Heart right ventricle (tissue), 16 donors: Measurements from ENCODE around the gene OR2AG1. TPM values are rescaled to one million over a fixed set of nuclear protein-coding genes. Genes with fewer than 3 reads are reported as not detected.

Experiments used
- ATAC-seq, 8 donors: fragments of 200-7000 bp; cut with Tn5 transposase; one replicate each; pipeline ENCODE4 v1.9.1; 2020; ENCODE audit warnings: mild to moderate bottlenecking in 8 of 8, moderate library complexity in 8 of 8, moderate number of reproducible peaks in 1 of 8
- DNase-seq, 2 donors: peaks; one replicate each; pipeline ENCODE4 v3.0.0-alpha.2; 2020
- H3K27ac ChIP-seq, 10 donors: fragments of 200-600 bp; sonication (generic) in 2 of 10; one replicate each; pipeline versions ENCODE4 v1.5.0 to v1.8.0; 2020 to 2022; ENCODE audit warnings: mild to moderate bottlenecking in 3 of 10
- H3K27me3 ChIP-seq, 7 donors: fragments of 200-600 bp; one replicate each; pipeline ENCODE4 v1.8.0; 2021 to 2022; ENCODE audit warnings: mild to moderate bottlenecking in 2 of 7
- H3K36me3 ChIP-seq, 9 donors: fragments of 200-600 bp; sonication (generic) in 1 of 9; one replicate each; pipeline versions ENCODE4 v1.5.0 to v1.8.0; 2020 to 2022; ENCODE audit warnings: mild to moderate bottlenecking in 2 of 9
- H3K4me1 ChIP-seq, 9 donors: fragments of 200-600 bp; sonication (generic) in 1 of 9; one replicate each; pipeline versions ENCODE4 v1.5.0 to v1.8.0; 2020 to 2022; ENCODE audit warnings: mild to moderate bottlenecking in 4 of 9
- H3K4me3 ChIP-seq, 10 donors: fragments of 200-600 bp; sonication (generic) in 2 of 10; one replicate each; pipeline versions ENCODE4 v1.5.0 to v1.8.0; 2020 to 2022; ENCODE audit warnings: mild to moderate bottlenecking in 7 of 10, moderate library complexity in 2 of 10
- H3K9me3 ChIP-seq, 11 donors: fragments of 200-600 bp in 10 of 11; sonication (generic) in 2 of 11; one replicate each; pipeline versions ENCODE4 v1.5.0 to v1.8.0; 2013 to 2022; ENCODE audit warnings: mild to moderate bottlenecking in 2 of 11, control low read depth in 1 of 11, moderate library complexity in 1 of 11
- CTCF ChIP-seq, 9 donors: fragments of 200-600 bp; sonication (generic) in 2 of 9; IDR thresholded peaks; one replicate each; pipeline versions ENCODE4 v1.5.0 to v1.8.0; 2021 to 2022; ENCODE audit warnings: antibody characterized with exemption in 9 of 9, mild to moderate bottlenecking in 5 of 9, moderate library complexity in 1 of 9
- WGBS, 2 donors: extraction: QIAGEN DNeasy Blood & Tissue Kit; methylation state at CpG; one replicate each; pipeline ENCODE4 v1.1.7; 2013; ENCODE audit warnings: inconsistent platforms in 1 of 2; 5-methylcytosine and 5-hydroxymethylcytosine counted together
- intact Hi-C, 10 donors: fragments of 100-400 bp; cut with DNase I; formaldehyde crosslinking; loops; one replicate each; pipeline versions ENCODE4 v1.11.1 to v1.14.2; 2022
- polyA plus RNA-seq, 2 donors: library from polyadenylated mRNA; stranded (reverse); fragments of 200-250 nt; gene quantifications; one replicate each; pipeline ENCODE4 v1.2.3, GENCODE V29; 2013
- total RNA-seq, 10 donors: library from RNA; stranded (reverse); fragmentation: NEBNext Ultra II Directional in 3 of 10; extraction: Animal tissue kit (Norgen Biotek cat#: 25700) in 3 of 10; gene quantifications; one replicate each; pipeline versions ENCODE4 v1.2.1 to v1.2.4, GENCODE V29; 2021 to 2023
- donor health status: Arrhythmogenic right ventricular cardiomyopathy.
- donor health status: ischemic (EF 13 %, LVEDD 7.1; RV severe dilation, severe dysfunction).
- donor health status: healthy with polysubstance abuse.
- donor health status: DM: no; HTN: yes; CAD: no.
- donor health status: DM: no; HTN: no; CAD: no.
- donor health status: ischemic (EF 25% LVEDD 6.9; RV normal size, moderate dysfunction).
- donor health status: ischemic (EF 25% LVEDD 5.7; RV mildly dilated, moderate dysfunction).
- donor health status: healthy.
- donor health status: DM: yes; HTN: yes; CAD: no.
- donor health status: Ischemic cardiomyopathy.
- donor health status: ischemic (EF 35%, LVEDD 5.7; RV mildly dilated, moderate dysfunction).
- donor health status: nonischemic (EF 11% LVEDD 7.7; RV severe dilation, severe dysfunction).
- donor health status: DM: yes; HTN: yes; CAD: no.
- donor health status: PGD.
- donor health status: ischemic (EF 29% LVEDD 5.4; RV normal size, mild dysfunction).
- donor health status: nonischemic (EF 23%, LVEDD 6.1; RV moderate dilation, normal function).

The OR2AG1 gene
- total and polyA plus RNA-seq, 12 donors, result not detected

GRCh38 chr11:6828103-6828502, 45.3 kb downstream of the OR2AG1 start:
- Histone ChIP-seq H3K27me3 (peaks cover 0 to 5% (median 0%) of the 10 kb centered on the region in 7 donors), H3K4me1 (no peaks in the 10 kb centered on the region), H3K4me3 (no peak overlapping the region), H3K27ac (no peak overlapping the region), H3K36me3 (no peaks in the 10 kb centered on the region), H3K9me3 (no peaks in the 10 kb centered on the region)
- intact Hi-C loops, result no loop called here
- 87 to 88% methylated on average over 1 of the region's 1 CpG for WGBS, 2 donors
- no peak for ATAC-seq
- no peak for TF ChIP-seq CTCF (IDR thresholded peaks at IDR 0.05)
- DNase-seq, result no peak

- intact Hi-C loops, result loop anchor here in 1 of 10 donors (10.0 kb wide), 1 partner anchor 601 kb away; no protein-coding TSS in a partner anchor
- H3K27me3 ChIP-seq, result peaks cover 0 to 2% (median 0%) of the 10 kb centered on the region in 7 donors
- H3K4me1 ChIP-seq, result no peaks in the 10 kb centered on the region
- no peak overlapping the region for H3K4me3 ChIP-seq
- H3K9me3 ChIP-seq, result no peaks in the 10 kb centered on the region
- TF ChIP-seq CTCF (IDR thresholded peaks at IDR 0.05), result no peak
- DNase-seq, result no peak
- no peak overlapping the region for H3K27ac ChIP-seq
- no peaks in the 10 kb centered on the region for H3K36me3 ChIP-seq
- WGBS, 2 donors, result 70 to 80% methylated on average over 6 of the region's 6 CpGs
- ATAC-seq, result no peak
These were observed 50.5 kb downstream of the OR2AG1 start for GRCh38 chr11:6833356-6833755.

GRCh38 chr11:6834021-6834420, 51.2 kb downstream of the OR2AG1 start:
- TF ChIP-seq CTCF (IDR thresholded peaks at IDR 0.05), result no peak
- WGBS, 2 donors, result 76 to 77% methylated on average over 1 of the region's 1 CpG
- Histone ChIP-seq H3K4me3 (no peak overlapping the region), H3K27me3 (no peaks in the 10 kb centered on the region), H3K27ac (no peak overlapping the region), H3K4me1 (no peaks in the 10 kb centered on the region), H3K36me3 (no peaks in the 10 kb centered on the region), H3K9me3 (no peaks in the 10 kb centered on the region)
- DNase-seq, result no peak
- ATAC-seq, result no peak
- intact Hi-C loops, result loop anchor here in 1 of 10 donors (10.0 kb wide), 1 partner anchor 601 kb away; no protein-coding TSS in a partner anchor

Other genes with a start within 250 kb of the OR2AG1 start
- gene RRP8, start 179.4 kb upstream of the OR2AG1 start, total RNA-seq, result 10 to 100 TPM; 12.1 to 23.3 (median 20.5) TPM
- 10 to 100 TPM; 16.1 to 23.0 TPM for gene RRP8, start 179.4 kb upstream of the OR2AG1 start, polyA plus RNA-seq
- 100 to 1,000 TPM; 150 to 247 (median 204) TPM for gene ILK, start 179.2 kb upstream of the OR2AG1 start, total RNA-seq
- gene ILK, start 179.2 kb upstream of the OR2AG1 start, polyA plus RNA-seq, result 100 to 1,000 TPM; 213 to 244 TPM
- gene TAF10, start 170.8 kb upstream of the OR2AG1 start, total RNA-seq, result 100 to 1,000 TPM in 1 of 10 donors, 10 to 100 TPM in 9; 78.0 to 101 (median 89.7) TPM
- gene TAF10, start 170.8 kb upstream of the OR2AG1 start, polyA plus RNA-seq, result 100 to 1,000 TPM in 1 of 2 donors, 10 to 100 TPM in 1; 93.3 to 254 TPM
- 100 to 1,000 TPM in 2 of 10 donors, 10 to 100 TPM in 8; 56.3 to 132 (median 72.6) TPM for gene TPP1, start 163.6 kb upstream of the OR2AG1 start, total RNA-seq
- 10 to 100 TPM; 31.9 to 34.6 TPM for gene TPP1, start 163.6 kb upstream of the OR2AG1 start, polyA plus RNA-seq
- 10 to 100 TPM in 3 of 10 donors, 1 to 10 TPM in 7; 7.1 to 12.4 (median 8.7) TPM for gene DCHS1, start 127.2 kb upstream of the OR2AG1 start, total RNA-seq
- 1 to 10 TPM; 4.1 to 6.7 TPM for gene DCHS1, start 127.2 kb upstream of the OR2AG1 start, polyA plus RNA-seq
- gene MRPL17, start 99.7 kb upstream of the OR2AG1 start, total RNA-seq, result 10 to 100 TPM; 36.7 to 61.4 (median 45.5) TPM
- gene MRPL17, start 99.7 kb upstream of the OR2AG1 start, polyA plus RNA-seq, result 10 to 100 TPM; 55.2 to 69.1 TPM
- gene OR2AG2, start 11.0 kb upstream of the OR2AG1 start, total RNA-seq, result not detected
- gene OR2AG2, start 11.0 kb upstream of the OR2AG1 start, polyA plus RNA-seq, result not detected
- gene OR6A2, start 16.7 kb downstream of the OR2AG1 start, total RNA-seq, result not detected
- gene OR6A2, start 16.7 kb downstream of the OR2AG1 start, polyA plus RNA-seq, result not detected
- gene OR10A5, start 62.7 kb downstream of the OR2AG1 start, total RNA-seq, result not detected
- gene OR10A5, start 62.7 kb downstream of the OR2AG1 start, polyA plus RNA-seq, result not detected
- not detected for gene OR10A2, start 80.0 kb downstream of the OR2AG1 start, total RNA-seq
- not detected for gene OR10A2, start 80.0 kb downstream of the OR2AG1 start, polyA plus RNA-seq
- gene OR10A4, start 93.6 kb downstream of the OR2AG1 start, total RNA-seq, result not detected
- not detected for gene OR10A4, start 93.6 kb downstream of the OR2AG1 start, polyA plus RNA-seq
- gene OR2D2, start 109.5 kb downstream of the OR2AG1 start, total RNA-seq, result not detected
- not detected for gene OR2D2, start 109.5 kb downstream of the OR2AG1 start, polyA plus RNA-seq
- gene OR2D3, start 138.0 kb downstream of the OR2AG1 start, total RNA-seq, result not detected
- gene OR2D3, start 138.0 kb downstream of the OR2AG1 start, polyA plus RNA-seq, result not detected
- under 1 TPM in 9 of 10 donors, not detected in 1; 0.19 to 0.52 (median 0.33) TPM for gene ZNF215, start 143.4 kb downstream of the OR2AG1 start, total RNA-seq
- under 1 TPM; 0.15 to 0.19 TPM for gene ZNF215, start 143.4 kb downstream of the OR2AG1 start, polyA plus RNA-seq
- 1 to 10 TPM in 6 of 10 donors, under 1 TPM in 4; 0.61 to 2.0 (median 1.3) TPM for gene ZNF214, start 237.3 kb downstream of the OR2AG1 start, total RNA-seq
- gene ZNF214, start 237.3 kb downstream of the OR2AG1 start, polyA plus RNA-seq, result under 1 TPM; 0.22 to 0.68 TPM
- under 1 TPM in 2 of 10 donors, not detected in 8; 0.07 to 0.11 TPM for gene NLRP14, start 237.5 kb downstream of the OR2AG1 start, total RNA-seq
- gene NLRP14, start 237.5 kb downstream of the OR2AG1 start, polyA plus RNA-seq, result not detected